Mucosa of rectum (tissue), 2 donors: Measurements from ENCODE around the gene METRNL.
"Not testable (repeated sequence)": the region's sequence is repeated elsewhere in the genome, so short reads cannot be mapped to it uniquely, and the experiment has no call there.

Experiments used
- H3K27ac ChIP-seq, 2 donors: one replicate each; pipeline ENCODE4 v1.7.0; 2013; ENCODE audit warnings: inconsistent platforms in 2 of 2, low read depth in 2 of 2, low read length in 2 of 2
- H3K27me3 ChIP-seq, 2 donors: one replicate each; pipeline ENCODE4 v1.7.0; 2013; ENCODE audit warnings: low read length in 2 of 2; ENCODE audit not compliant: control insufficient read depth in 2 of 2, insufficient read depth in 2 of 2
- H3K36me3 ChIP-seq, 2 donors: one replicate each; pipeline ENCODE4 v1.7.0; 2013; ENCODE audit warnings: low read length in 2 of 2; ENCODE audit not compliant: control insufficient read depth in 2 of 2, insufficient read depth in 2 of 2
- H3K4me1 ChIP-seq, 2 donors: one replicate each; pipeline ENCODE4 v1.7.0; 2013; ENCODE audit warnings: low read length in 2 of 2, mild to moderate bottlenecking in 1 of 2; ENCODE audit not compliant: control insufficient read depth in 2 of 2, insufficient read depth in 2 of 2
- H3K4me3 ChIP-seq, 2 donors: one replicate each; pipeline ENCODE4 v1.7.0; 2013; ENCODE audit warnings: low read length in 2 of 2
- H3K9ac ChIP-seq, 2 donors: one replicate each; pipeline ENCODE4 v1.7.0; 2013; ENCODE audit warnings: low read length in 2 of 2, low read depth in 1 of 2, mild to moderate bottlenecking in 1 of 2
- H3K9me3 ChIP-seq, 2 donors: one replicate each; pipeline ENCODE4 v1.7.0; 2013; ENCODE audit warnings: low read length in 2 of 2; ENCODE audit not compliant: control insufficient read depth in 2 of 2
- donor health status: healthy.
- donor health status: Normal muscosa, but diverticular disease.

Gene METRNL

GRCh38 chr17:83037874-83038165, 41.6 kb upstream of the METRNL start:
- H3K4me1 ChIP-seq, result no peaks in the 10 kb centered on the region
- peaks cover 6 to 7% of the 10 kb centered on the region in 2 donors for H3K36me3 ChIP-seq
- no peak overlapping the region for H3K4me3 ChIP-seq
- H3K9ac ChIP-seq, result no peak overlapping the region
- H3K9me3 ChIP-seq, result peaks cover 0 to 5% of the 10 kb centered on the region in 2 donors
- no peaks in the 10 kb centered on the region for H3K27me3 ChIP-seq
- H3K27ac ChIP-seq, result no peak overlapping the region

DNA sequence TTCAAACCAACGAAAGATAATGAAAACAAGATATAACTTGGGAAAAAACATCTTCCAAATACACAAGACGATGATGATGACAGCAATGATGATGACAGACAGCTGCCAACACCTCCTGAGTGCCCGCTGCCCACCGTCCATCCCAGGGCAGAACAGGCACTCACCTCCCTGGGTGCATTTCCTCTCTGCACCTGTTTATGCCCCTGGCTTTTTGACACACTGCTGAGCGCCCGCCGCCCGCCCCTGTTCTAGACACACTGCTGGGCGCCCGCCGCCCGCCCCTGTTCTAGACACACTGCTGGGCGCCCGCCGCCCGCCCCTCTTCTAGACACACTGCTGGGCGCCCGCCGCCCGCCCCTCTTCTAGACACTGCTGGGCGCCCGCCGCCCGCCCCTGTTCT, 40.4 kb upstream of the METRNL start:
- H3K27ac ChIP-seq, H3K4me1 ChIP-seq, H3K9ac ChIP-seq, H3K9me3 ChIP-seq, H3K27me3 ChIP-seq, H3K4me3 ChIP-seq, H3K36me3 ChIP-seq: not testable (repeated sequence)

DNA sequence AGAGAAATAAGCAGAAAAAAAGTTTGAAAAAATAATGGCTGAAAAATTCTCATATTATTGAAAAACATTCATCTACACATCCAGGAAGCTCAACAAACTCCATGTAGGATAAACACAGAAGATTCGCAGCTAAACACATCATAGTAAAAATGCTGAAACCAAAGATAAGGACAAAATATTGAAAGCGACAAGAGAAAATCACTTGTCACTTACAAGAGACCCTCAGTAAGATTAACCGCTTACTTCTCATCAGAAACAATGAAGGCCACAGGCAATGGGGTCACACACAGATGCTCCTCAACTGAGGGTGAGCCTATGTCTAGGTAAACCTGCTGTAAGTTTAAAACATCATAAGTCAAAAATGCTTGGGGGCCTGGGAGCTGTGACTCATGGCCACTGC, 38.1 kb upstream of the METRNL start:
- no peaks in the 10 kb centered on the region for H3K27me3 ChIP-seq
- no peaks in the 10 kb centered on the region for H3K4me1 ChIP-seq
- no peak overlapping the region for H3K9ac ChIP-seq
- H3K36me3 ChIP-seq, result peaks cover 4 to 6% of the 10 kb centered on the region in 2 donors
- peaks cover 0 to 5% of the 10 kb centered on the region in 2 donors for H3K9me3 ChIP-seq
- no peak overlapping the region for H3K4me3 ChIP-seq
- no peak overlapping the region for H3K27ac ChIP-seq

DNA sequence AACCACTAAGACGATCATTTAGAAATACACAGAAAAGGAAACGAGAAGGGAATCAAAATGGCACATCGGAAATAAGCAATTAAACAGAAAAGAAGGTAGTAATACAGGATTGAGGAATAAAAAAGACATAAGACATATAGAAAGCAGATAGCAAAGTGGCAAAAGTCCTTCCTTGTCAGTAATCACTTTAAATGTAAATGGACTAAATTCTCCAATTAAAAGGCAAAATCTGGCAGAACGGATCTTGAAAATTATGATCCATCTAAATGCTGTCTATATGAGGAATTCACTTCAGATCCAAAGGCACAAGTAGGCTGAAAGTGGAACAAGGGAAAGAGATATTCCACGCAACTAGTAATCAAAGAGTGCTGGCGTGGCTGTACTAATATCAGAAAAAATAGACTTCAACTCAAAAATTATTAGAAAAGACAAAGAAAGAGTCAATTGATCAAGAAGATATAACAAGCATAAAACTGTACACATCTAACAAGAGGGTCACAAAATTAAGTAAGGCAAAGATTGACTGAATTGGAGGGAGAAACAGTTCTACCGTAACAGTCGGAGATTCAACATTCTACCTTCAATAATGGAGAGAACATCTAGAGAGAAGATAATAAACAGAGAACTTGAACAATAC, 36.8 kb upstream of the METRNL start:
- no peak overlapping the region for H3K9ac ChIP-seq
- H3K27ac ChIP-seq, result no peak overlapping the region
- H3K4me3 ChIP-seq, result no peak overlapping the region
- no peaks in the 10 kb centered on the region for H3K27me3 ChIP-seq
- peaks cover 4 to 7% of the 10 kb centered on the region in 2 donors for H3K36me3 ChIP-seq
- H3K9me3 ChIP-seq, result peaks cover 0 to 5% of the 10 kb centered on the region in 2 donors
- H3K4me1 ChIP-seq, result no peaks in the 10 kb centered on the region

GRCh38 chr17:83044479-83044878, 34.9 kb upstream of the METRNL start:
- not testable (repeated sequence) for H3K4me3 ChIP-seq, H3K27me3 ChIP-seq, H3K36me3 ChIP-seq, H3K9ac ChIP-seq, H3K4me1 ChIP-seq, H3K27ac ChIP-seq, H3K9me3 ChIP-seq

- Histone ChIP-seq H3K27me3 (no peaks in the 10 kb centered on the region), H3K4me3 (no peak overlapping the region), H3K9ac (no peak overlapping the region), H3K27ac (no peak overlapping the region), H3K4me1 (peaks cover 6 to 7% of the 10 kb centered on the region in 2 donors), H3K9me3 (no peaks in the 10 kb centered on the region), H3K36me3 (peaks cover 3 to 4% of the 10 kb centered on the region in 2 donors)
Observed at GRCh38 chr17:83046448-83047181, 32.8 kb upstream of the METRNL start.

- H3K27me3 ChIP-seq, result no peaks in the 10 kb centered on the region
- no peak overlapping the region for H3K4me3 ChIP-seq
- H3K36me3 ChIP-seq, result peaks cover 3 to 4% of the 10 kb centered on the region in 2 donors
- no peak overlapping the region for H3K27ac ChIP-seq
- H3K9ac ChIP-seq, result no peak overlapping the region
- no peaks in the 10 kb centered on the region for H3K9me3 ChIP-seq
- peaks cover 8 to 9% of the 10 kb centered on the region in 2 donors for H3K4me1 ChIP-seq
Observed at GRCh38 chr17:83047182-83047478, 32.3 kb upstream of the METRNL start.

- H3K4me1 ChIP-seq, result peaks cover 12% of the 10 kb centered on the region in 2 donors
- H3K36me3 ChIP-seq, H3K9ac ChIP-seq, H3K9me3 ChIP-seq, H3K27me3 ChIP-seq: not testable (repeated sequence)
- H3K27ac ChIP-seq, result peak overlapping the region; percentile 35 to 70
- H3K4me3 ChIP-seq, result peak overlapping the region in 1 of 2 donors; percentile 48
Observed at GRCh38 chr17:83047818-83048475, 31.5 kb upstream of the METRNL start.

DNA sequence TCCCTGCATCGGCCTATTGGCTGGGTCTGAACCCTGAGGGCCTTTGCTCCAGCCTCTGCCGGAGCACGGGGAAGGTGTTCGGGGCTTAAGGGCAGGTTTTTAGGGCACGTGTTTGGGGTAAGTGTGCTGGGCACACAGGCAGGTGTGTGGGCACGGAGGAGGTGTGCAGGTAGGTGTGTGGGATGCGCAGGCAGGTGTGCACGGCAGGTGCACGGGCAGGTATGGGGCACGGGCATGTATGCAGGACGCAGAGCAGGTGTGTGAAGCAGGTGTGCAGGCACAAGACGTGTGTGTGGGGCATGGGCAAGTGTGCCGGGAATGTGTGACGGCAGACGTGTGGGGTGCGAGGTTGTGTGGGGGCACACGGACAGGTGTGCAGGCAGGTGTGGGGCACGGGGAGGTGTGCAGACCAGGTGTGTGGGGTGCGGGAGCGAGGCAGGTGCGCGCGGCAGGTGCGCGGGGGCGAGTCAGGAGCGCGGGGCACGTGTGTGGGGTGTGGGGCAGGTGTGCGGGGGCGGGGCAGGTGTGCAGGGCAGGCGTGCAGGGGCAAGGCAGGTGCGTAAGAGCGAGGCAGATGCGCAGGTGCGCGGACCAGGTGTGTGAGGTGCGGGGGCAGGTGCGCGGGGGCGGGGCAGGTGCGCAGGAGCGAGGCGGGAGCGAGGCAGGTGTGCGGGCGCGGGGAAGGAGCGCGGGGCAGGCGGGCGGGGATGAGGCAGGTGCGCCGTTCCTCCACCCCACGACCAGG, 28.6 kb upstream of the METRNL start:
- H3K4me1 ChIP-seq, result peaks cover 12 to 16% of the 10 kb centered on the region in 2 donors
- H3K27ac ChIP-seq, result peak overlapping the region; percentile 88 to 90
- H3K9ac ChIP-seq, result peak overlapping the region in 1 of 2 donors; percentile 90
- peaks cover 0 to 3% of the 10 kb centered on the region in 2 donors for H3K36me3 ChIP-seq
- no peaks in the 10 kb centered on the region for H3K9me3 ChIP-seq
- no peaks in the 10 kb centered on the region for H3K27me3 ChIP-seq
- peak overlapping the region; percentile 72 to 84 for H3K4me3 ChIP-seq
